ENCODE results near the gene KLHL11. TPM values are rescaled to one million over a fixed set of nuclear protein-coding genes. Genes with fewer than 3 reads are reported as not detected.

KLHL11 gene
- total and polyA plus RNA-seq, 2 of the 8 experiments (the other 6 are each of a cell fraction or from before 2014, with no cell fraction given) = 4.2 to 13.7 TPM

DNA sequence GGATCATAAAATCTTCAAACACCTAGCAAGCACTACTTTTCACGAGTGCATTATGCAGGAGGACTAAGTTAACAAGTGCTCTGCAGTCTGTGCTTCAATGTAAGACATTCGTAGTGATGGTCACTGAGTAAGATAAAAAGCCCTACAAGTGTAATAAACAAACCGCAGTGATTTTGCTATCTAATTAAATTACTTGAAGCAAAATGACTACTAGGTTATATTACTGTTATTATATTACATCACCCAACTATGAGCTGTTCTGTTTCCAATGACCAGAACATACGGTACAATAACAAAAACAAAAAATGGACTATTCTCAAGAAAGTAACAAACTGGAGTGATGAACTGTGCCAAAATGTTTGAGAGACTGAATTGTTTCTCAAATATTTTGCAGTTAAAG is 16.4 kb downstream of the KLHL11 start (continued):
- TF ChIP-seq SIRT6 (IDR thresholded peaks at IDR 0.05; ENCODE audit: low read length) (no peak), CTBP2 (IDR thresholded peaks at IDR 0.05; ENCODE audit: borderline replicate concordance, insufficient read depth, insufficient read length, low read length) (no peak), RNF2 (IDR thresholded peaks at IDR 0.05; ENCODE audit: borderline replicate concordance, low read depth, low read length, missing control alignments, poor library complexity, severe bottlenecking) (no peak)

All from H1 (cell line).